Activated CD8-positive, alpha-beta memory T cell treated with anti-CD3 and anti-CD28 coated beads for 4 hours (primary cell): ENCODE data around the gene OR4F15.

Experiments used
- DNase-seq, 2 donors: peaks; one replicate each; pipeline ENCODE4 v3.0.0-alpha.2; 2020; ENCODE audit warnings: low read depth in 2 of 2

The OR4F15 gene

GRCh38 chr15:101804375-101804774 is 7.6 kb upstream of the OR4F15 start:
- no peak for DNase-seq

DNA sequence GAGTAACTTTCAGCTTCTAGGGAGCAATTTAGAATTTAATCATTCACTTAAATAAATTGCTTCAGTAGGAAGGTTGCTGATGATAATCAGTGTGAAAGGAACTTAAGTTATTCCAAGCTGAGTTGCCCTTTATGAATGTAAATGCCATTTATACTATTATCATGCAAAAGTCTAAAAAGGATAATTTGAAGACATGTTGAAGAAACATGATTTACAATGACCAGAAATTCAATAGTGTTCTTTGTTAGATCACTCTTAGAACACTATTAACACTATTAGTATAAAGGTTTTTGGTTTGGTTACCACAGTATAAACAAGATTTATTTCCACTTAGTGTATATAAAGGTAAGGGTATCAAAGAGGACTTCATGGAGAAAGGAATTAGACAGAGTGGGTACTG is 7.1 kb upstream of the OR4F15 start:
- DNase-seq = no peak

DNA sequence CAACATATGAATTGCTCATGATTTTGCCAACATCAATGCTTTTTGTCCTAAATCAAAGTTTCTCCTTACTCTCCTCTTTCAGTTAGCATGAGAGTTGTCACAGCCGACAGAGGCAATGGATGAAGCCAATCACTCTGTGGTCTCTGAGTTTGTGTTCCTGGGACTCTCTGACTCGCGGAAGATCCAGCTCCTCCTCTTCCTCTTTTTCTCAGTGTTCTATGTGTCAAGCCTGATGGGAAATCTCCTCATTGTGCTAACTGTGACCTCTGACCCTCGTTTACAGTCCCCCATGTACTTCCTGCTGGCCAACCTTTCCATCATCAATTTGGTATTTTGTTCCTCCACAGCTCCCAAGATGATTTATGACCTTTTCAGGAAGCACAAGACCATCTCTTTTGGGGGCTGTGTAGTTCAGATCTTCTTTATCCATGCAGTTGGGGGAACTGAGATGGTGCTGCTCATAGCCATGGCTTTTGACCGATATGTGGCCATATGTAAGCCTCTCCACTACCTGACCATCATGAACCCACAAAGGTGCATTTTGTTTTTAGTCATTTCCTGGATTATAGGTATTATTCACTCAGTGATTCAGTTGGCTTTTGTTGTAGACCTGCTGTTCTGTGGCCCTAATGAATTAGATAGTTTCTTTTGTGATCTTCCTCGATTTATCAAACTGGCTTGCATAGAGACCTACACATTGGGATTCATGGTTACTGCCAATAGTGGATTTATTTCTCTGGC is 6.2 kb upstream of the OR4F15 start:
- DNase-seq = no peak

- no peak for DNase-seq
Observed at GRCh38 chr15:101807345-101807945, 4.6 kb upstream of the OR4F15 start.

DNA sequence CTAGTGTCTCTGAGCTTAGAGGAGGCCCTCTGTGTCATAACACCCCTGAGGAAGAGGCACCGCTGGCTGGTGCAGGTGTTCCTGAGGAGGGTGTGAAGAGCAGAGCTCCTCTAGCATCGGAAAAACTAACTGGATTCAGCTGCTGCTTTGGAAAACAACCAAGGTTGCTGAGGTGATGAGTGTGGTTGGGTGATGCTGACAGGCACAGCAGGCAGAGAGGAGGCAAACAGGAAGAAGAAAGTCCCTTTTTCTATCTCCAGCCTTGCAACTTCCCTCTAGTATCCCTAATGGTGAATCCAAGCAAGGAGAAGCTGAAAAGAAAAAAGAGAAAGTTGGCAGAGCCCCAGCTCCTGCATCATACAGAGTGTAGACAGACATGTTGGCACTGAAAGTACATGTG is 3.8 kb upstream of the OR4F15 start:
- no peak for DNase-seq

DNA sequence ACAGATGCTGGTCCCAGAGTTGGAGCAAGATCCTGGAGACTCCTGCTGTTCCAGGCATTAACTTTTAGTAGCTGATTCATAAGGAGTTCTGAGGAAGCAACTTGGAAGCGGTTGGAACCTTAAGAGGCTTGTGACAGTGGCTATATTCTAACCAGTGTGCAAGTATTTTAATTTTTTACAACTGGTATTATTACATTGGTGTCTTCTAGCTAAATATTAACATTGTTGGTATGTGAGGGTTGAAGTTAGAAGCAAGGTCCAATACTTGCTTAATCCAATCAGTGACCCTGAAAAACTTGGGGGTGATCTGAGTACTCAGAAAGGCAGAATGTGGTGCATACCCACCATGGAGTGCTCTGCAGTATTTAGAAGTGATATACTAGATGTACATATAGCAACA is 1.5 kb upstream of the OR4F15 start:
- DNase-seq = no peak

- no peak for DNase-seq
Observed at GRCh38 chr15:101810876-101811275, 1.1 kb upstream of the OR4F15 start.

DNA sequence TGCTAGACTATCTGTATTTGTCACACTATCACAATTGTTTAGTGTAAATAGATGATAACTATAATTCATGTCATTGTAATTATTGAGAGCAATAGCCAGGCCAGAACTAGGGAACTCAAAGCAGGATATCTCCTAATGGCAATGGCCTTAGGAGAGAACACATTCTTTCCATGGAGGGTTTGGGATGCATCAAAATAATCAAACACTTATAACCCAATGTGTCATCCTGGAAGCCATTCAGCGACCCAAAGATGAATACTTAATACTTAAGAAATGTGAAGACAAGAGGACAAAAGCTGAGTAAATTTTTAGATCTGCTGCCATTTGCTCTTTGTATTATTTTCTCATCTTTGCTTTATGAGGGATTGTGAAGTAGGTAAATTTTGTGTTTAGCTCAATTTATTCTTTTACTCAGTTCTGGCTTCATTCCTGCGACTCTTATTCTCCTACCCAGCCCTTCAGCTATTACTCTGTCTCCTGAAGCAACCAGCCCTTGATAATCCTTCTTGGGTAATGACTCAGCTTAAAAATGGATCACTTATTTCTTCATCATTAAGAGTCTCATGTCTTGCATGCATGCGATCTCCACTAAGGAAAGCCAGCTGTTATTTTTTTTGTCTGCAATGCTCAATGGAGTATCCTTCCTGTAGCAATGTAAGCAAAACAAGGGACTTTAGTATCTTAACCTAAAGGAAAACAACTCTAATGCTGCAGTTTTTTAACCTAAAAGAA is 2.0 kb downstream of the OR4F15 start:
- no peak for DNase-seq

- DNase-seq = no peak
Observed at GRCh38 chr15:101820781-101821180, 8.8 kb downstream of the OR4F15 start.

DNA sequence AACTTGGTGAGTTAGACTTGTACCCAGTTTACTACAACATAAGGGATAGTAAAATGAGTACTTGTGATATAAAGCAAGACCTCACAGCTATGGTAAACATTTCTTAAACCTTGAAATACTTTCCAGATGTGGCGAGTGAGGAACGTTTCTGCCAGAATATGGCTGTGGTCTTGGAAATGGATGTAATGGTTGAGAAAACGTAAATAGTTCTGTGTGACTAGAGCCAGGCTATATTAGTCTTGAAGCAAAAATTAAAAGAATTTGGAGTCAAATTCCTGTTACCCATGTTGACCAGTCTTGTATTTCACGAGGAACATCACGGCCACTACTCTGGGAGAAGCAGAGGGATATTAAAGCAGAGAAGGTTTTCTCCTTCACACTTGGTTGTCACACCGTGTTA is 15.3 kb downstream of the OR4F15 start:
- no peak for DNase-seq

GRCh38 chr15:101828774-101829173 is 16.8 kb downstream of the OR4F15 start:
- DNase-seq = no peak

DNA sequence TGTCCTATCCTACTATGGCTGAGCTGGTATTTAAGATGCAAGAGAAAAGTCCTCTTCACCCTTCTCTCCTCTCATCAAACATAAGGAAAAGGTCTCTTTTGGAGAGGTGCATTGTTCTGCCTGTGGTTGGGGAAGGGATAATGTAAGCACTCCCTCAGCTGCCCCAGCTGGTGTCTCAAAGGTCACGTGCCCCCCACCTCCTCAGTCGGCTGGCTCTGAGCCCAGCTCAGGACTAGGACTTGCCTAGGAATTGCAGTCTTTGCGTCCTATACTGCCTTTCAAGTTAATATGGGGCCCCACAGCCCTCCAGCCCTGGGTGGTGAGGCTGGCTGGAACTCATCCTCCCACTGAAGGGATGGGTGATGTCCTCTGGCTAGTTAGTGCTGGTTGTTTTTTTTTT is 29.7 kb downstream of the OR4F15 start:
- DNase-seq = no peak

DNA sequence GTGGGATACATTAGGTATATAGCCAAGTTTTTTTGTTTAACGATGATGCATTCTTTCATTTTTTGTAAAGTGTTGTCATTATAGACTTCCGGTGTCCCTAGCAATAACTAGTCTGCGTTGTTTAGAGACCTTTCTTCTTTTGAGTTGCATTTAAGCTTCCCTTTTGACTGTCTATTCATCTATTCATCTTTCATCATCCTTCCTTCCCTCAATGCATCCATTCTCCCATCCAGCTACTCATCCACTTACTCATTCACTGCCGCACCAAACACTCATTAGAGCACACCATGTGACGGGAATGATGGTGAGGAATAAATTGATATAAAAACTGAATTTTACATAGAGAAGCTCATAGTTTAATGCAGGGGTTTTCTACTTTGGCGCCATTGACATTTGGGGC is 32.9 kb downstream of the OR4F15 start:
- no peak for DNase-seq

DNA sequence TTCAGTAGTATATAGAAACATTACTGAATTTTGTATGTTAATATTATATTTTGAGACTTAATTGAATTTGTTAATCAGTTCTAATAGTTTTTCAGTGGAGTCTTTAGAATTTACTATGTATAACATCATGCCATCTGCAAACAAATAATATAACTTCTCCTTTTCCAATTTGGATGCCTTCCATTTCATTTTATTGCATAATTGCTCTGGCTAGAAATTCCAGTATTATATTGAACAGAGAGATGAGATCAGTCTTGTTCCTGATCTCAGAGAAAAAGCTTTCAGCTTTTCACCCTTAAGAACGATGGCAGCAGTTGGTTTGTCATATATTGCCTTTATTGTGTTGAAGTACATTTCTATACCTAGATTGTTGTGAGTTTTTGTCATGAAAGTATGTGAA is 40.4 kb downstream of the OR4F15 start:
- no peak for DNase-seq
